Hematopoietic multipotent progenitor cell treated with erythropoietin and hydrocortisone succinate and interleukin-3 and kit ligand, for 8 days (in vitro differentiated cells): ENCODE measurements around the gene UST.
"Not testable (repeated sequence)": the region's sequence is repeated elsewhere in the genome, so short reads cannot be mapped to it uniquely, and the experiment has no call there.

Source experiments
- DNase-seq: peaks from one replicate; pipeline ENCODE4 v3.0.0-alpha.2; 2015

UST gene

DNA sequence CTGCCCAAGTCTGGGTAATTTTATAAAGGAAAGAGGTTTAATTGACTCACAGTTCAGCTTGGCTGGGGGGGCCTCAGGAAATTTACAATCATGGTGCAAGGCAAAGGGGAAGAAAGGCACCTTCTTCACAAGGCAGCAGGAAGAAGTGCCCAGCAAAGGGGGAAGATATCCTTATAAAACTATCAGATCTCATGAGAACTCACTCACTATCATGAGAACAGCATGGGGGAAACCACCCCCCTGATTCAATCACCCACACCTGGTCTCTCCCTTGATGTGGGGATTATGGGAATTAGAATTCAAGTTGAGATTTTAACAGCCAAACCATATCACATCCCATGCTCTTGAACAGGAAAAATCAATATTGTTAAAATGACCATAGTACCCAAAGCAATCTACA is 355.5 kb downstream of the UST start:
- DNase-seq = no peak

DNA sequence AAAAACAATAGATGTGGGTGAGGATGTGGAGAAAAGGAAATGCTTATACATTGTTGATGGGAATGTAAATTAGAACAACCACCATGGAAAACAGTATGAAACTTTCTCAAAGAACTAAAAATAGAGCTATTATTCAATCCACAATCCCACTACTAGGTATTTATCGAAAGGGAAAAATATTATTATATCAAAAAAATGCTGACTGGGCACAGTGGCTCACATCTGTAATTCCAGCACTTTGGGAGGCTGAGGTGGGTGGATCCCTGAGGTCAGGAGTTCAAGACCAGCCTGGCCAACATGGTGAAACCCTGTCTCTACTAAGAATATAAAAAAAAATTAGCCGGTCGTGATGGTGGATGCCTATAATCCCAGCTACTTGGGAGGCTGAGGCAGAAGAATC is 357.1 kb downstream of the UST start:
- DNase-seq = not testable (repeated sequence)

DNA sequence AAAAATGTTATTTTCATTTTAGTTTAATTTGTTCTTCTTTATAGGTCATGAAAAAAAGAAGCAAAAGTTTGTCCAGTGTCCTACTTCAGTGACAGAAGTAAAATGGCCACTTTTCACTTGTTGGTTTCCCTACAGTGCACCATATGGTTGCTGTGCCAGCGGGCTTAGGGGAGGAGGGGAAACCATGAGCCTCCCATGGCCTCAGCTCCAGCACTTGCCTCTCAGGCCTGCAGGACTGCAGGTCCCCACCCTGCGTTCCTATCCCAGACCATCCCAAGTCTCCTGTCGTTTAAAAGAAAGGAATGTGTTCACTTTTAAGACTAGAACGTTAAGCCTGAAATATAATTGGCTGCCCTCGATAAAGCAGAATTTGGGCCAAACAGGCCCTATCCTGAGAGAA is 360.7 kb downstream of the UST start:
- DNase-seq = no peak

DNA sequence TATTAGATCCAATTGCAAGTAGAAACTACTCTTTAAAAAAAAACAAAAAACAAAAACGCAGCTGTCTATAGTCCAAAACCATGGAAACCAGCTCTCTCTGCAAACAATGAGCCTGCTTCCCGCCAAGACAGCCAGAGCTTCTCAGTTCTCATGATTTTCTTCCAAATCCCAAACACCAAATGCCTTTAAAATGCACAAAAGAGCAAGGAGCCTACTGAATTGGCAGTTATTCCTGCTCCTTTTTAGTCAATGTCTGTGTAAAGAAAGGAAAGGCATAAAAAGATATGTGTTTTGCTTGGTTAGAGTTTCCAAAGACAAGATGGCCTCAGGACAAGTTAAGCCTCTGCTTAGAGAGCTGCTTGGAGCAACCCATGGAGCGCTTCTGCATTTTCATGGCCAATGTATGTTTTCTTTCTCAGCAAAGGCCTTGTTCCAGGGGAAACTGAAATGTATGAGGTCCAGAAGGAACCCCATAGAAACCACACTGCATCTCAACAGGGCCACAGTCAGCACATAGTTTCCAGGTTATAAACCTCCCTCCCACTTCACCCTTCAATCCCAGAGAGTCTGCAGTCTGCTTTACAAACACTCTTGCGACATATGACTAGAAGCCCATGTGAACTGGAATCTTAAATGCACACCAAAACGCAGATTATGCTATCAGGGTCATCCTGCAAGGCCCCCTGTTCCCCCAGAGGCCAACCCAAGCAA is 361.4 kb downstream of the UST start:
- DNase-seq = no peak

DNA sequence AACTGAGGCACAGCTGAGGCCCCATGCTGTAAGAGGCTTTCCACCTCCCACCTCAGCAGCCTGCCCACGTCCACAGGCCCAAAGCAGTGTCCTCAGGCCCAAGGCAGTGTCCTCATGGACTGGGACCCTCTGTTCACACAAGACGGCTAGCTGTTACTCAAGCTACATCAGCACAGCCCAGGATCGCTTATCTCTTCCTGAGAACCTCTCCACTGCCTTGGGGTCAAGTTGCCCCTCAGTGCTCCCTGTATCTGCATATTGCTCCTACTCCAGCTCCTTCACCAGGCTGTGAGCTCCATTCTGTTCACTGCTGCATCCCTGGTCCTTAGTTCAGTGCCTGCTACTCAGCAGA is 361.9 kb downstream of the UST start:
- no peak for DNase-seq

DNA sequence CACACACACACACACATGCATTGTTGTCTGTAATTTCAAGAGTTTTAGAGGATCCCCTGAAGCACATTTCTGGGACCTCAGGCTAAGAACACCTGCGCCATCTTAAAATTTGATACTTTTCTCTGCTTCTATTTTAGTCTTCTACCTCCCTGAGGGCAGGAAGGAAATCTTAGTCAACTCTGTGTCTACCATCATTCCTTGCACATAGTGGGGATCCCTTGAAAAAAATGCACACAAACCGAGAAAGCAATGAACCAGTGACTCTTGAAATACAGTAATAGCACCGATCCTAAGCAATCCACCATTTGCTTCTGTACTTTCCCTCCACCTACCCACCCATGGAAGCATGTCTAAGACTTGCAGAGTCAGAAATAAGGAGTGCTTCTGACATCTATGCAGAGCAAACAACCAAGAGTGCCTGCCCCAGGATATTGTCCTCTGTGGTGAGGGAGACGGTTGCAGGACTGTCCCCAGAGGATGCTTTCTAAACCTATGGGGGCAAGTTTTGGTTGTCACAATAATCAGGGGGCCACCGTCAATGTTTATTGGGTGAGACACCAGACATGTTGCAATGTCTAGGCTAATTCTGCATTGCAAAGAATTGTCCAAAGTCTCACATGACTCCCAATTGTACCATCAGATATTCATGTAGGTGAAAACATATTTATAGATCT is 362.7 kb downstream of the UST start:
- DNase-seq = no peak

DNA sequence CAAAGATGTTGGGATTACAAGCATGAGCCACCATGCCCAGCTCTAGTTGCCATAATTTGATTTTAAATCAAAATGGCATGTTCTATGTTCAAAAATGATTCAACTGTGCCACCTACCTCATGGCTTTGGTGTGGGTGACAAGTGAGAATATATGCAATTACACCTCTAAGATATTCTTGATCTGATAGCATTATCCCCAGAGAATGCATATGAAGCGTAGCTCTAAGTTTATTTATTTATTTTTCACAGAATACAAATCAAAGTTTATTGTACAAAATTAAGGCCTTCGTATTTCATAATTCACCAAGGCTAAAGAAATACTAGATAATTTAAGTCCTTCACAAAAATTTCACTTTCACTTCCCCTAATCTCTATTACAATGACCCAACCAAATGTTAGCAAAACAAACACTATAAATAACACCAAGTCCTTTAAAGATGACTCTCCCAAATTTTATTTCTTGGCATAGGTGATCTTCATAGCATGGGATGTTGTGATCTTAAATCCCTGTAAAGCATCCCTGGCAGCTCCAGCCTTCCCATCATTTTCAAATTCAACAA is 364.8 kb downstream of the UST start:
- no peak for DNase-seq

DNA sequence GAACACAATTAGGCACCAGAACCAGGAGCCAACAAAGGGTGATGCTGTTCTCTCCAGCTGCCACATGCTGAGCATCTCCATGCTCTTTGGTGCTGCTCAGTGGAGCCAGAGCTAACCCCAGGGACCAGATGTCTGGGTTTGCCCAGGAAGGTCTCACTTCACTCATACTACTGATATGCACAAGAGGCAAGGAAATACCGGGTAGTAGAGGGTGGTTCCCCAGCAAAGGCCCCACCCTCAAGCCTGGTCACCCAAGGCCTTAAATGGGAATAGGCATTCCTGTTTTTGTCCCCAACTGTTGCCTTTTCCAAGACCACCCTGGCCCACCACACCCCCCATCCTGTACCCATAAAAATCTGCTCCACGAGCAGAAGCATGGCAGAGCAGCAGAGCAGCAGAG is 366.1 kb downstream of the UST start:
- no peak for DNase-seq

DNA sequence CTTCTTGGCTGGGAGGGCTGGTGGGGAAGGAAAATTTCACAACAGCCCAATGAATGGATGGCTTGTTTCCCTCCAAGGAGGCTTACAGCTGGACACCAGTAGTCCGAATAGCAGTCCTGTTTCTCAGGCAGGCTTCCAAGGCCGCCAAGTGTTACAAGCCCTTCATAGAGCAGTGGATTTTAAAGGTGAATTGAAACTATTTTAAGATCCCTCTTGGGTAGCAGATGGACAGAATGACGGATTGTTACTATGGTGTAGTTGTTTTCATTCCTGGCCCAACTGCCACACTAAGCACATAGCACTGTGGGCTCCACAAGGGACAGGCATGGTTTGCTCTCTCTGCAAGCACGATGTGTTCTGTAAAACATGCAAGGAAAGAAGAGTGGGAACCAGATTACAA is 367.3 kb downstream of the UST start:
- DNase-seq = no peak

DNA sequence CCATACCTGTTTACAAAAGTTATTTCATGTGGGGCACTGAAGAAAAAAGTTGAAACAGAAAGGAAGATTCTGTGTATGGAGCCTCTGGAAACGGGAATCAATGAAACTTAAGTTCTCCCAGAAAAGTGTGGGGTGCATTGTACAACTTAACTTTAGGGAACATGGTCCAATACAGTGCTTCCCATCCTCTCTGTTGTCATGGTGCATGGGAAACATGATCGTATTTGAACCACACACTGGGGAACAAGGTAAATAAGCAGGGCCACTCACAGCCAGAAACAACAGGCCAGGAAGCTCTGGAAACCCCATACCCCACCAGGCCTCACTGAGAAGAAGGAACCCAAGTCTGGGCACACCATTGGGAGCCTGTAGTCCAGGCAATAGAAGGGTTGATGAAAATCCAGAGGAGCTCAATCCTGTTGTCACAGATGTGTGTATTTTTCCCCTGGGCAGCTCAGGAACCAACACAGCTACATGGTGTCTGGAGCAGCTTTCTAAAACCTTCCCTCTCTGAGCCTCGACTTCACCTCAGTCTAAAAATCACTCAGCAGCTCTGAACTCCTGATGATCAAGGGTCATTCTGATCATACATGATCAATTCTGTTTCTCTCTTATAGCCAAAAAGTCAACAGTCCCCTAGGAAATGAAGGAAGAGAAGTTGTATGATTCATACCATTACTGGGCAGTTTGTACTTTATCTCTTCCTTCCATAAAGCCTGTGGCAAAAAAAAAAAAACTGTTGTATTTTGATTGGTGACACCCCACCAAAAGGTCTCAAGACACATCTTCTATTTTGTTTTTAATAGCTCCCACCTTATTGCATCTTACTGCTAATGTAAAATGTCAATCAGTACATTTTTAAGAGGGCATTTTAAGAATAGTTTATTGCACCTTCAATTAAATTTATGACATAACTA is 372.2 kb downstream of the UST start:
- peak; percentile 90 for DNase-seq

DNA sequence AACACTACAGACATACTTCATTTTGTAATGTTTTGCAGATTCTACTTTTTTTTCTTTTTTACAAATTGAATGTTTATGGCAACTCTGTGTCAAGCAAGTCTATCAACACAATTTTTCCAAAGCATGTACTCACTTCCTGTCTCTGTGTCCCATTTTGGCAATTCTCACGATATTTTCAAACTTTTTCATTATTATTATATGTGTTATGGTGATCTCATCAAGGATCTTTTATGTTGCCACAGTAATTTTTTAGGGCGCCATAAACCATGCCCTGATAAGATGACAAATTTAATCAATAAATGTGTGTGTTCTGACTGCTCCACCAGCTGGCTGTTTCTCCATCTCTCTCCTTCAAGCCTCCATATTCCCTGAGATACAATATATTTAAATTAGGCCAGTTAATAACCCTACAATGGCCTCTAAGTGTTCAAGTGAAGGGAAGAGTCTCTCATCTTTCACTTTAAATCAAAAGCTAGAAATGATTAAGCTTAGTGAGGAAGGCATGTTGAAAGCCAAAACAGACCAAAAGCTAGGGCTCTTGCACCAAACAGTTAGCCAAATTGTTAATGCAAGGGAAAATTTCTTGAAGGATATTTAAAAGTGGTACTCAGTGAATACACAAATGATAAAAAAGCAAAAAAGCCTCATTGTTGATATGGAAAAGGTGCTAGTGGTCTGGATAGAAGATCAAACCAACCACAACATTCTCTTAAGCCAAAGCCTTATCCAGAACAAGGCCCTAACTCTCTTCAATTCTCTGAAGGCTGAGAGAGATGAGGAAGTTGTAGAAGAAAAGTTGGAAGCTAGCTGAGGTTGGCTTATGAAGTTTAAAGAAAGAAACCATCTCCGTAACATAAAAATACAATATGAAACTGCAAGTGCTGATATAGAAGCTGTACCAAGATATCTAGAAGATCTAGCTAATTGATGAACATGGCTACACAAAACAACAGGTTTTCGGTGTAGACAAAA is 376.3 kb downstream of the UST start:
- DNase-seq = no peak

DNA sequence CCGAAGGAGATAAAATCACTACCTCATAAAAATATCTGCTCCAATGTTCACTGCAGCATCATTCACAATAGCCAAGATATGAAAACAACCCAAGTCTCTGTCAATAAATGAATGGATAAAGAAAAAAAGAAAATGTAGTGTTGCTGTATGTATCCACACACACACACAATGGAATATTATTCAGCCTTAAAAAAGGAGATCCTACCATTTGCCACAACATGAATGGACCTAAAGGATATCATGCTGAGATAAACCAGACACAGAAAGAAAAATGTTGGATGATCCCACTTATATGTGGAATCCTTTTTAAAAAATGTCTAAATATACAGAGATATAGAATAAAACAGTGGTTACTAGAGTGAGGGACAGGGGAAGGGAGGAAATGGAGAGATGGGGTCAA is 378.5 kb downstream of the UST start:
- no peak for DNase-seq
